NCI-H2196 treated with DMSO at 0.1 percent for 48 hours (cell line): ENCODE results near the gene CDK14.
"Not testable (repeated sequence)": the region's sequence is repeated elsewhere in the genome, so short reads cannot be mapped to it uniquely, and the experiment has no call there.

Experiments
- DNase-seq: peaks from one replicate; lab custom pipeline; 2025; ENCODE audit not compliant: unreplicated experiment; lab: John Stamatoyannopoulos, UW

The CDK14 gene

GRCh38 chr7:91135703-91136430 lies 539.7 kb downstream of the CDK14 start:
- DNase-seq, result no peak

GRCh38 chr7:91137153-91137787 lies 541.1 kb downstream of the CDK14 start:
- DNase-seq, result no peak

GRCh38 chr7:91137788-91138368 lies 541.8 kb downstream of the CDK14 start:
- no peak for DNase-seq

- DNase-seq, result no peak
These were observed 544.2 kb downstream of the CDK14 start for GRCh38 chr7:91140286-91140685.

GRCh38 chr7:91140982-91141381 lies 544.9 kb downstream of the CDK14 start:
- DNase-seq, result no peak

- DNase-seq, result no peak
These were observed 546.6 kb downstream of the CDK14 start for GRCh38 chr7:91142743-91143142.

GRCh38 chr7:91149341-91150246 lies 553.5 kb downstream of the CDK14 start:
- no peak for DNase-seq

- DNase-seq, result no peak
These were observed 555.8 kb downstream of the CDK14 start for GRCh38 chr7:91151916-91152315.

GRCh38 chr7:91156316-91157185 lies 560.4 kb downstream of the CDK14 start:
- DNase-seq, result no peak

- no peak for DNase-seq
These were observed 561.6 kb downstream of the CDK14 start for GRCh38 chr7:91157579-91158320.

GRCh38 chr7:91162436-91162835 lies 566.3 kb downstream of the CDK14 start:
- DNase-seq, result no peak

GRCh38 chr7:91164506-91164905 lies 568.4 kb downstream of the CDK14 start:
- DNase-seq, result no peak

- no peak for DNase-seq
These were observed 569.1 kb downstream of the CDK14 start for GRCh38 chr7:91165006-91165845.

- no peak for DNase-seq
These were observed 569.7 kb downstream of the CDK14 start for GRCh38 chr7:91165846-91166230.

- DNase-seq, result no peak
These were observed 573.0 kb downstream of the CDK14 start for GRCh38 chr7:91168871-91169829.

- DNase-seq, result no peak
These were observed 573.7 kb downstream of the CDK14 start for GRCh38 chr7:91169830-91170191.

- not testable (repeated sequence) for DNase-seq
These were observed 577.1 kb downstream of the CDK14 start for GRCh38 chr7:91173265-91173664.

GRCh38 chr7:91180746-91181145 lies 584.6 kb downstream of the CDK14 start:
- DNase-seq, result no peak
